HepG2 (cell line): Measurements from ENCODE around the gene WNT7B. TPM values are rescaled to one million over a fixed set of nuclear protein-coding genes. Genes with fewer than 3 reads are reported as not detected.

ENCODE experiments used
- polyA plus RNA-seq, 8 experiments: library from polyadenylated mRNA; depleted of rRNA in 3 of 8; stranded (reverse) in 7 of 8; unstranded in 1 of 8; fragments of >200 nt; fragmentation: Illumina TruSeq in 4 of 8; extraction: Trizol in 4 of 8; gene quantifications; 2 replicates each; pipeline versions ENCODE4 v1.2.1 to v1.2.3, GENCODE V29; 2011 to 2016; ENCODE audit warnings: low read depth in 4 of 8, missing spikeins in 1 of 8, mixed read lengths in 1 of 8; ENCODE audit not compliant: insufficient read depth in 1 of 8
- total RNA-seq, 5 experiments: library from RNA; depleted of rRNA; stranded (reverse); fragments of >200 nt; fragmentation: Illumina TruSeq; extraction: Trizol; gene quantifications; 2 replicates each; pipeline ENCODE4 v1.2.3, GENCODE V29; 2016; ENCODE audit warnings: low read depth in 1 of 5

WNT7B gene
- total and polyA plus RNA-seq, 2 of the 13 experiments (the other 11 are each of a cell fraction or from before 2014, with no cell fraction given), result 0.09 TPM; not detected in 1

Other genes with a start within 250 kb of the WNT7B start
- 24.7 and 32.0 TPM in 2 replicates for gene PPARA, start 173.4 kb upstream of the WNT7B start, total RNA-seq (2016; rRNA removed; fragmentation: Illumina TruSeq; extraction: Trizol)
- 16.6 and 18.2 TPM in 2 replicates for gene PPARA, start 173.4 kb upstream of the WNT7B start, polyA plus RNA-seq (2011; rRNA removed)